Stimulated activated CD8-positive, alpha-beta memory T cell treated with anti-CD3 and anti-CD28 coated beads, Interleukin-4, amount 100 ng/mL, for 48 hours (primary cell): ENCODE data around the gene USP17L11.
A peak's percentile ranks its signal among the peaks of the same experiment; 100 is the strongest.
"Not testable (repeated sequence)": the region's sequence is repeated elsewhere in the genome, so short reads cannot be mapped to it uniquely, and the experiment has no call there.

ENCODE experiments used
- DNase-seq: peaks from one replicate; pipeline ENCODE4 v3.0.0-alpha.2; 2020

USP17L11 gene, protein sequence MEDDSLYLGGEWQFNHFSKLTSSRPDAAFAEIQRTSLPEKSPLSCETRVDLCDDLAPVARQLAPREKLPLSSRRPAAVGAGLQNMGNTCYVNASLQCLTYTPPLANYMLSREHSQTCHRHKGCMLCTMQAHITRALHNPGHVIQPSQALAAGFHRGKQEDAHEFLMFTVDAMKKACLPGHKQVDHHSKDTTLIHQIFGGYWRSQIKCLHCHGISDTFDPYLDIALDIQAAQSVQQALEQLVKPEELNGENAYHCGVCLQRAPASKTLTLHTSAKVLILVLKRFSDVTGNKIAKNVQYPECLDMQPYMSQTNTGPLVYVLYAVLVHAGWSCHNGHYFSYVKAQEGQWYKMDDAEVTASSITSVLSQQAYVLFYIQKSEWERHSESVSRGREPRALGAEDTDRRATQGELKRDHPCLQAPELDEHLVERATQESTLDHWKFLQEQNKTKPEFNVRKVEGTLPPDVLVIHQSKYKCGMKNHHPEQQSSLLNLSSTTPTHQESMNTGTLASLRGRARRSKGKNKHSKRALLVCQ

DNA sequence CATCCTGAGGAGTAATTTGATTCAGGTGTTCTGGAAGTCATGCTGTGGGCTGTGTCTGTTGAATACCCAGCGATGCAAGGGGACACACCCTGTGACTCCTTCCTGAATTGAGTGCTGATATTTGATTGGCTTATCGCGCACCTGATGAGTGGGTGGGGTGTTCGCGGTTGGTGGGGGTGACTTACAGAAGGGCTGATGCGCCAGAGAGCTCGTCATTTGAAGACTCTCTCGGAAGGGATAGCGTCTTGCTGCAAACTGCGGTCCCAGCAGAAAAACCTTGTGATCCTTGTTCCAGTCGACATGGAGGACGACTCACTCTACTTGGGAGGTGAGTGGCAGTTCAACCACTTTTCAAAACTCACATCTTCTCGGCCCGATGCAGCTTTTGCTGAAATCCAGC is at the start of gene USP17L11:
Gene USP17L11 (plus strand): TSS at position 301 of the 400 bp plus-strand sequence. CDS start 0 bp downstream, at position 301.
- DNase-seq: not testable (repeated sequence)

DNA sequence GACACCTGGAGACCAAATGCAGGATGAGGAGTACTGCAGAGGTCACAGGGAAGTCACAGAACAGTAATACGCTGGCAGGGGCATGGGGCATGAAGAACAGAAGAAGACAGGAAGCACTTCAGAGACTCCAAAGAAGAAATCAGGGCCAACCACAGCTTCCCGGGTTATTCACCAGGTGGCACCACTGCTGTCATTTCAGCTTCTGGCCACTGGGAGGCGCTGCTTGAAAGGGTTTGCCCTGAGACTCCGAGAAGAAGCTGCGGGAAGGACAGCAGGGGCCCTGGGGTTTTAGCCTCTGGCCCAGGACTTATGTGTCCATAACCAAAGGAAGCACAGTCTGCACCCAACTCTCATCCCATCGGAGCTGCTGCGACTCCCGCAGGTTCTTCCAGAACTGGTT is 49.2 kb upstream of the USP17L11 start:
- DNase-seq: not testable (repeated sequence)

GRCh38 chr4:9169791-9170459 is 45.3 kb upstream of the USP17L11 start, which contains the start of gene FAM90A26:
Gene FAM90A26, plus strand, starts transcription at chr4:9170409. Its CDS starts 2,764 bp downstream, at chr4:9173173.
- not testable (repeated sequence) for DNase-seq

- not testable (repeated sequence) for DNase-seq
These were observed 4.8 kb upstream of the USP17L11 start, which contains the start of gene USP17L10 for GRCh38 chr4:9210357-9210756. Gene USP17L10, plus strand, starts transcription at chr4:9210657. Its CDS starts 0 bp downstream, at chr4:9210657.

DNA sequence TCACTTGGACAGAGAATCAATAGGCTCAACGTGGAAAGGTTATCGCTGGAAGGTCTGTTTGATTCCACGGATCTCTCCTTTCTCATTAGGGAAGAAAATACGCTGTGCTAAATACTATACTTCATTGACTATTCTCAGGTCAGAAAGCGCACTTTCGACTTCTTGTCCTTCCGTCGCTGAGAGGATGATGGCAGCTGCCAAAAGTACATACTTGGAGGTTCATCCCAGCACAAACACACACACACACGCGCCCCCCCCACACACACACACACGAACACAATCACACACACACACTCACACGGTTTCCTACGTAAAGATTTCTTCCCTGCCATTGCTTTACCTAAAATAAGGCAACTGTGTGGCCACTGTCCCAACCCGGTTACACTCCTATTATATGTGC is 504 bp upstream of the USP17L11 start:
- DNase-seq: not testable (repeated sequence)

- not testable (repeated sequence) for DNase-seq
These were observed 4.6 kb downstream of the USP17L11 start, which contains the start of gene USP17L12 for GRCh38 chr4:9219852-9220251. Gene USP17L12, plus strand, starts transcription at chr4:9220152. Its CDS starts 0 bp downstream, at chr4:9220152.

DNA sequence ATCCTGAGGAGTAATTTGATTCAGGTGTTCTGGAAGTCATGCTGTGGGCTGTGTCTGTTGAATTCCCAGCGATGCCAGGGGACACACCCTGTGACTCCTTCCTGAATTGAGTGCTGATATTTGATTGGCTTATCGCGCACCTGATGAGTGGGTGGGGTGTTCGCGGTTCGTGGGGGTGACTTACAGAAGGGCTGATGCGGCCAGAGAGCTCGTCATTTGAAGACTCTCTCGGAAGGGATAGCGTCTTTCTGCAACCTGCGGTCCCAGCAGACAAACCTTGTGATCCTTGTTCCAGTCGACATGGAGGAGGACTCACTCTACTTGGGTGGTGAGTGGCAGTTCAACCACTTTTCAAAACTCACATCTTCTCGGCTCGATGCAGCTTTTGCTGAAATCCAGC is 9.4 kb downstream of the USP17L11 start, which contains the start of gene USP17L13:
Gene USP17L13 (plus strand): TSS at position 301 of the 400 bp plus-strand sequence. CDS start 0 bp downstream, at position 301.
- DNase-seq: not testable (repeated sequence)

DNA sequence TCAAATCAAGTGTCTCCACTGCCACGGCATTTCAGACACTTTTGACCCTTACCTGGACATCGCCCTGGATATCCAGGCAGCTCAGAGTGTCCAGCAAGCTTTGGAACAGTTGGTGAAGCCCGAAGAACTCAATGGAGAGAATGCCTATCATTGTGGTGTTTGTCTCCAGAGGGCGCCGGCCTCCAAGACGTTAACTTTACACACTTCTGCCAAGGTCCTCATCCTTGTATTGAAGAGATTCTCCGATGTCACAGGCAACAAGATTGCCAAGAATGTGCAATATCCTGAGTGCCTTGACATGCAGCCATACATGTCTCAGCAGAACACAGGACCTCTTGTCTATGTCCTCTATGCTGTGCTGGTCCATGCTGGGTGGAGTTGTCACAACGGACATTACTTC is 15.0 kb downstream of the USP17L11 start:
- not testable (repeated sequence) for DNase-seq

DNA sequence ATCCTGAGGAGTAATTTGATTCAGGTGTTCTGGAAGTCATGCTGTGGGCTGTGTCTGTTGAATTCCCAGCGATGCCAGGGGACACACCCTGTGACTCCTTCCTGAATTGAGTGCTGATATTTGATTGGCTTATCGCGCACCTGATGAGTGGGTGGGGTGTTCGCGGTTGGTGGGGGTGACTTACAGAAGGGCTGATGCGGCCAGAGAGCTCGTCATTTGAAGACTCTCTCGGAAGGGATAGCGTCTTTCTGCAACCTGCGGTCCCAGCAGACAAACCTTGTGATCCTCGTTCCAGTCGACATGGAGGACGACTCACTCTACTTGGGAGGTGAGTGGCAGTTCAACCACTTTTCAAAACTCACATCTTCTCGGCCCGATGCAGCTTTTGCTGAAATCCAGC is 18.9 kb downstream of the USP17L11 start, which contains the start of gene USP17L15:
Gene USP17L15 (plus strand): TSS at position 301 of the 400 bp plus-strand sequence. CDS start 0 bp downstream, at position 301.
- DNase-seq: not testable (repeated sequence)

DNA sequence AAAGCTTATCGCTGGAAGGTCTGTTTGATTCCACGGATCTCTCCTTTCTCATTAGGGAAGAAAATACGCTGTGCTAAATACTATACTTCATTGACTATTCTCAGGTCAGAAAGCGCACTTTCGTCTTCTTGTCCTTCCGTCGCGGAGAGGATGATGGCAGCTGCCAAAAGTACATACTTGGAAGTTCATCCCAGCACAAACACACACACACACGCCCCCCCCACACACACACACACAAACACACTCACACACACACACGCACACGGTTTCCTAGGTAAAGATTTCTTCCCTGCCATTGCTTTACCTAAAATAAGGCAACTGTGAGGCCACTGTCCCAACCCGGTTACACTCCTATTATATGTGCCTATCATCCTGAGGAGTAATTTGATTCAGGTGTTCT is 23.3 kb downstream of the USP17L11 start:
- not testable (repeated sequence) for DNase-seq

DNA sequence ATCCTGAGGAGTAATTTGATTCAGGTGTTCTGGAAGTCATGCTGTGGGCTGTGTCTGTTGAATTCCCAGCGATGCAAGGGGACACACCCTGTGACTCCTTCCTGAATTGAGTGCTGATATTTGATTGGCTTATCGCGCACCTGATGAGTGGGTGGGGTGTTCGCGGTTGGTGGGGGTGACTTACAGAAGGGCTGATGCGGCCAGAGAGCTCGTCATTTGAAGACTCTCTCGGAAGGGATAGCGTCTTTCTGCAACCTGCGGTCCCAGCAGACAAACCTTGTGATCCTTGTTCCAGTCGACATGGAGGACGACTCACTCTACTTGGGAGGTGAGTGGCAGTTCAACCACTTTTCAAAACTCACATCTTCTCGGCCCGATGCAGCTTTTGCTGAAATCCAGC is 28.4 kb downstream of the USP17L11 start, which contains the start of gene USP17L17:
Gene USP17L17 (plus strand): TSS at position 301 of the 400 bp plus-strand sequence. CDS start 0 bp downstream, at position 301.
- not testable (repeated sequence) for DNase-seq

DNA sequence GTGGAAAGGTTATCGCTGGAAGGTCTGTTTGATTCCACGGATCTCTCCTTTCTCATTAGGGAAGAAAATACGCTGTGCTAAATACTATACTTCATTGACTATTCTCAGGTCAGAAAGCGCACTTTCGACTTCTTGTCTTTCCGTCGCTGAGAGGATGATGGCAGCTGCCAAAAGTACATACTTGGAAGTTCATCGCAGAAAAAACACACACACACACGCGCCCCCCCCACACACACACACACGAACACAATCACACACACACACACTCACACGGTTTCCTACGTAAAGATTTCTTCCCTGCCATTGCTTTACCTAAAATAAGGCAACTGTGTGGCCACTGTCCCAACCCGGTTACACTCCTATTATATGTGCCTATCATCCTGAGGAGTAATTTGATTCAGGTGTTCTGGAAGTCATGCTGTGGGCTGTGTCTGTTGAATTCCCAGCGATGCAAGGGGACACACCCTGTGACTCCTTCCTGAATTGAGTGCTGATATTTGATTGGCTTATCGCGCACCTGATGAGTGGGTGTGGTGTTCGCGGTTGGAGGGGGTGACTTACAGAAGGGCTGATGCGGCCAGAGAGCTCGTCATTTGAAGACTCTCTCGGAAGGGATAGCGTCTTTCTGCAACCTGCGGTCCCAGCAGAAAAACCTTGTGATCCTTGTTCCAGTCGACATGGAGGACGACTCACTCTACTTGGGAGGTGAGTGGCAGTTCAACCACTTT is 32.9 kb downstream of the USP17L11 start, which contains the start of gene USP17L18:
Gene USP17L18 (plus strand): TSS at position 678 of the 728 bp plus-strand sequence. CDS start 0 bp downstream, at position 678.
- DNase-seq: peak; percentile 27

DNA sequence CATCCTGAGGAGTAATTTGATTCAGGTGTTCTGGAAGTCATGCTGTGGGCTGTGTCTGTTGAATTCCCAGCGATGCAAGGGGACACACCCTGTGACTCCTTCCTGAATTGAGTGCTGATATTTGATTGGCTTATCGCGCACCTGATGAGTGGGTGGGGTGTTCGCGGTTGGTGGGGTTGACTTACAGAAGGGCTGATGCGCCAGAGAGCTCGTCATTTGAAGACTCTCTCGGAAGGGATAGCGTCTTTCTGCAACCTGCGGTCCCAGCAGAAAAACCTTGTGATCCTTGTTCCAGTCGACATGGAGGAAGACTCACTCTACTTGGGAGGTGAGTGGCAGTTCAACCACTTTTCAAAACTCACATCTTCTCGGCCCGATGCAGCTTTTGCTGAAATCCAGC is 37.9 kb downstream of the USP17L11 start, which contains the start of gene USP17L19:
Gene USP17L19 (plus strand): TSS at position 301 of the 400 bp plus-strand sequence. CDS start 0 bp downstream, at position 301.
- DNase-seq: not testable (repeated sequence)

DNA sequence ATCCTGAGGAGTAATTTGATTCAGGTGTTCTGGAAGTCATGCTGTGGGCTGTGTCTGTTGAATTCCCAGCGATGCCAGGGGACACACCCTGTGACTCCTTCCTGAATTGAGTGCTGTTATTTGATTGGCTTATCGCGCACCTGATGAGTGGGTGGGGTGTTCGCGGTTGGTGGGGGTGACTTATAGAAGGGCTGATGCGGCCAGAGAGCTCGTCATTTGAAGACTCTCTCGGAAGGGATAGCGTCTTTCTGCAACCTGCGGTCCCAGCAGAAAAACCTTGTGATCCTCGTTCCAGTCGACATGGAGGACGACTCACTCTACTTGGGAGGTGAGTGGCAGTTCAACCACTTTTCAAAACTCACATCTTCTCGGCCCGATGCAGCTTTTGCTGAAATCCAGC is 42.6 kb downstream of the USP17L11 start, which contains the start of gene USP17L20:
Gene USP17L20 (plus strand): TSS at position 301 of the 400 bp plus-strand sequence. CDS start 0 bp downstream, at position 301.
- not testable (repeated sequence) for DNase-seq

- not testable (repeated sequence) for DNase-seq
These were observed 47.4 kb downstream of the USP17L11 start, which contains the start of gene USP17L21 for GRCh38 chr4:9262572-9262971. Gene USP17L21, plus strand, starts transcription at chr4:9262872. Its CDS starts 0 bp downstream, at chr4:9262872.
